Measurements from ENCODE around the gene ASB15. TPM values are rescaled to one million over a fixed set of nuclear protein-coding genes. Genes with fewer than 3 reads are reported as not detected.
"Not testable (repeated sequence)": the region's sequence is repeated elsewhere in the genome, so short reads cannot be mapped to it uniquely, and the experiment has no call there.

Gene ASB15
- total RNA-seq, 4 donors from 2014 or later: not detected

DNA sequence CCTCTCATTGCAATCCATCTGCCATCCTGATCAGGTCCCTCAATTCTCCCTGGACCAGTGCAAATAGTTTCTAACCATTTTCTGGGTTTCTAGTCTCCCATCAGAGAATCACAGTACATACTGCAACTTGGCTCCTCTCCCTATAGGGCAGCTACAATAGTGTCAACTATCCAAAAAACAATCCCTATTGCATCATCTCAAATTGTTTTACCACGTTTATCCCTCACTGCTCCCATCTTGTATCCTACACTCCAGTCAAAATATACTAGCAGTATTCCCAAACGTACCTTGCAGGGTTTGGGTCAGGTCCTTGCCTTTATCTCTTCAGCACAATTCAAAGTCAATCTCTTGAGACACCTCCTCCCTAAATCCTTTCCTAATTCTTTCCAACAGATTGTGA, 23.6 kb downstream of the ASB15 start:
- DNase-seq: no peak
- no peaks in the 10 kb centered on the region for H3K36me3 ChIP-seq
- no peak overlapping the region for H3K27ac ChIP-seq
- no peak overlapping the region for H3K4me3 ChIP-seq
- no peaks in the 10 kb centered on the region for H3K4me1 ChIP-seq
- TF ChIP-seq, protein P1, sequence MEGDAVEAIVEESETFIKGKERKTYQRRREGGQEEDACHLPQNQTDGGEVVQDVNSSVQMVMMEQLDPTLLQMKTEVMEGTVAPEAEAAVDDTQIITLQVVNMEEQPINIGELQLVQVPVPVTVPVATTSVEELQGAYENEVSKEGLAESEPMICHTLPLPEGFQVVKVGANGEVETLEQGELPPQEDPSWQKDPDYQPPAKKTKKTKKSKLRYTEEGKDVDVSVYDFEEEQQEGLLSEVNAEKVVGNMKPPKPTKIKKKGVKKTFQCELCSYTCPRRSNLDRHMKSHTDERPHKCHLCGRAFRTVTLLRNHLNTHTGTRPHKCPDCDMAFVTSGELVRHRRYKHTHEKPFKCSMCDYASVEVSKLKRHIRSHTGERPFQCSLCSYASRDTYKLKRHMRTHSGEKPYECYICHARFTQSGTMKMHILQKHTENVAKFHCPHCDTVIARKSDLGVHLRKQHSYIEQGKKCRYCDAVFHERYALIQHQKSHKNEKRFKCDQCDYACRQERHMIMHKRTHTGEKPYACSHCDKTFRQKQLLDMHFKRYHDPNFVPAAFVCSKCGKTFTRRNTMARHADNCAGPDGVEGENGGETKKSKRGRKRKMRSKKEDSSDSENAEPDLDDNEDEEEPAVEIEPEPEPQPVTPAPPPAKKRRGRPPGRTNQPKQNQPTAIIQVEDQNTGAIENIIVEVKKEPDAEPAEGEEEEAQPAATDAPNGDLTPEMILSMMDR (IDR thresholded peaks at IDR 0.05): no peak
- no peak for TF ChIP-seq POLR2A (IDR thresholded peaks at IDR 0.05)
- WGBS, 2 donors: 39 to 55% methylated on average over 2 of the region's 2 CpGs
- intact Hi-C loops (cut with DNase I): no loop called here
- no peaks in the 10 kb centered on the region for H3K9me3 ChIP-seq
- H3K27me3 ChIP-seq: no peaks in the 10 kb centered on the region

DNA sequence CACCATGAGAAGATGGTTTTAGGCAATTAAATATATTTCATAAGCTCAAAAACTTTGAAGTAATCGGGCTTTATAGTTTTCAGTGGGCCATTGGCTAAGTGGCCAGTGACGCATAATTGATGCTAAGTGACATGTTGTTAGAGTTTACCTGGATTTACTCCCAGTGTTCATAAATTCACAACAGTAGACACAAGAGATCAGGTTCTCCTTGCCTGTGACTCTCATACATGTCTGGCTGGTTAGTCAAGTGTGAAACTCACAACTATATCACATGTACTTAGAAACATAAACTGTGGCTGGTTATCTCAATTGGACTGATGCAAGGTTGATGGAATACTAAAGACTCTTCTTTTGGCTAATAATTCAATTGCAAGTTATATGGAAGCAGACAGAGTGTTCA, 26.2 kb downstream of the ASB15 start:
- Histone ChIP-seq H3K9me3 (no peaks in the 10 kb centered on the region), H3K27ac (no peak overlapping the region), H3K4me3 (no peak overlapping the region), H3K27me3 (no peaks in the 10 kb centered on the region), H3K36me3 (no peaks in the 10 kb centered on the region), H3K4me1 (no peaks in the 10 kb centered on the region)
- intact Hi-C loops (cut with DNase I): no loop called here
- no peak for DNase-seq
- 82 to 96% methylated on average over 2 of the region's 2 CpGs for WGBS, 2 donors
- TF ChIP-seq, protein P1 (IDR thresholded peaks at IDR 0.05): no peak
- no peak for TF ChIP-seq POLR2A (IDR thresholded peaks at IDR 0.05)

DNA sequence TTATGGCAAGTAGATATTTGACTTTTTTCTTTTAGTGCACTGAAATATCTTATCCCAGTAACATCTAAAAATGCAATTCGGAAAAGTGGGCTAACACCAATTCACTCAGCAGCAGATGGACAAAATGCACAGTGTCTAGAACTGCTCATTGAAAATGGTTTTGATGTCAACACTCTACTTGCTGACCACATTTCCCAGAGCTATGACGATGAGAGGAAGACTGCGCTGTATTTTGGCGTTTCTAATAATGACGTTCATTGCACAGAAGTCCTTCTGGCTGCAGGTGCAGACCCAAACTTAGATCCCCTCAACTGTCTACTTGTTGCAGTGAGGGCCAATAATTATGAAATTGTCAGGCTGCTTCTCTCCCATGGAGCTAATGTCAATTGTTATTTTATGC, 27.2 kb downstream of the ASB15 start:
- Histone ChIP-seq H3K4me3 (no peak overlapping the region), H3K27me3 (no peaks in the 10 kb centered on the region), H3K36me3 (no peaks in the 10 kb centered on the region), H3K27ac (no peak overlapping the region), H3K9me3 (no peaks in the 10 kb centered on the region), H3K4me1 (no peaks in the 10 kb centered on the region)
- no peak for TF ChIP-seq POLR2A (IDR thresholded peaks at IDR 0.05)
- TF ChIP-seq, protein P1 (IDR thresholded peaks at IDR 0.05): no peak
- no peak for DNase-seq
- intact Hi-C loops (cut with DNase I): no loop called here
- WGBS, 2 donors: 94 to 95% methylated on average over 5 of the region's 5 CpGs

DNA sequence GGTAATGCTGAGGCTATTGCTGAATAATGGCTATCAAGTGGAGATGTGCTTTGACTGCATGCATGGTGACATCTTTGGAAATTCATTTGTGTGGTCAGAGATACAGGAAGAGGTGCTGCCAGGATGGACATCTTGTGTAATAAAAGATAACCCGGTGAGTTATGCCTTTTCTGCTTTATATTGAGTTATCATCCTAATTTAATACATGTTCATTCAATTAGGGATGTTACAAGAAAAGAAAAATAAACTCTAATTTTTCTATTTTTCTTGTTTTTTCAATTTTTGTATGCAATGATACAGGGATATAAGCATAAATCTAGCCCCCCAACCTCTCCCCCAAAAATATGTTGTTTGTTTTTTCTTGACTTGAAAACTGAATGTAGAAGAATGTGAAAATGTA, 27.7 kb downstream of the ASB15 start:
- DNase-seq: no peak
- Histone ChIP-seq H3K4me1 (no peaks in the 10 kb centered on the region), H3K9me3 (no peaks in the 10 kb centered on the region), H3K36me3 (no peaks in the 10 kb centered on the region), H3K27me3 (no peaks in the 10 kb centered on the region), H3K4me3 (no peak overlapping the region), H3K27ac (no peak overlapping the region)
- intact Hi-C loops (cut with DNase I): no loop called here
- WGBS, 2 donors: 76 to 79% methylated on average over 1 of the region's 1 CpG
- no peak for TF ChIP-seq POLR2A (IDR thresholded peaks at IDR 0.05)

DNA sequence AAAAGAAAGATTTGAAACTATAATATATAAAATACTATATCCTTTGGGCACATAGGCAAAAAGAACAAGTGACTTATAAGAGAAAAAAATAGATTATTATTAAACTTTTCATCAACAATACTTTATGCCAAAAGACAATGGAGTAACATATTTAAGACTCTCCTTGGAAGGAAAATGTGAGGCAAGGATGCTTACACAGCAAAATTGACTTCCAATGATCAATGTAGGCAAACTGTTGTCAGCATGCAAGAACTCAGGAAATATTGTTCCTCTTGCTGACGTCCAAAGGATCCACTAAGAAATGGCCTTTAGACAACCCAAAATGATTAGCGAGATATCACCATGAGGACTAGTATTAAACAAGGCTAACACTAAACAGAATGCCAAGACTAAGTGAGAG, 31.2 kb downstream of the ASB15 start:
- intact Hi-C loops (cut with DNase I): no loop called here
- TF ChIP-seq, protein P1 (IDR thresholded peaks at IDR 0.05): no peak
- TF ChIP-seq POLR2A (IDR thresholded peaks at IDR 0.05): no peak
- Histone ChIP-seq H3K9me3 (no peaks in the 10 kb centered on the region), H3K4me1 (no peaks in the 10 kb centered on the region), H3K27ac (no peak overlapping the region), H3K4me3 (no peak overlapping the region), H3K27me3 (no peaks in the 10 kb centered on the region), H3K36me3 (no peaks in the 10 kb centered on the region)
- 51 to 76% methylated on average over 2 of the region's 2 CpGs for WGBS, 2 donors
- DNase-seq: no peak

DNA sequence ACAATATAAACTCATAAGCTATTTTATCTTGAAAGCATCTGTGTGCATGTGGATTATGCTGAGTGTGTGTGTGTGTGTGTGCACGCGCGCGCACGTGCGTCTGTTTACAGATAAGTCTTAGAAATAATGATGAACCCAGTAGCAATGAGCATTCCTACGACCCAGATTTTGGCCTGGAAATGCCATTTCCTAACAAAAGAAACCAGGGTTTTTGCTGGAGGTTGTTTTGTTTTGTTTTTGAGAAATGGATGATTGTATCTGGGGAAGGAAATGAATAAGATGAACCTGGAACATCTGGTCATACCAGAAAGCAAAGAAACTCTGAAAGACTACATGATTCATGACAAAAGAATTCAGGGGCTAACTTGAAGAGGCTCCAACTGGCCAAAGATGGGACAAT, 31.9 kb downstream of the ASB15 start:
- Histone ChIP-seq H3K36me3 (no peaks in the 10 kb centered on the region), H3K4me3 (no peak overlapping the region), H3K27ac (no peak overlapping the region), H3K4me1 (no peaks in the 10 kb centered on the region), H3K9me3 (no peaks in the 10 kb centered on the region), H3K27me3 (no peaks in the 10 kb centered on the region)
- intact Hi-C loops (cut with DNase I): no loop called here
- no peak for TF ChIP-seq POLR2A (IDR thresholded peaks at IDR 0.05)
- TF ChIP-seq, protein P1 (IDR thresholded peaks at IDR 0.05): no peak
- no peak for DNase-seq
- 57 to 68% methylated on average over 7 of the region's 7 CpGs for WGBS, 2 donors

DNA sequence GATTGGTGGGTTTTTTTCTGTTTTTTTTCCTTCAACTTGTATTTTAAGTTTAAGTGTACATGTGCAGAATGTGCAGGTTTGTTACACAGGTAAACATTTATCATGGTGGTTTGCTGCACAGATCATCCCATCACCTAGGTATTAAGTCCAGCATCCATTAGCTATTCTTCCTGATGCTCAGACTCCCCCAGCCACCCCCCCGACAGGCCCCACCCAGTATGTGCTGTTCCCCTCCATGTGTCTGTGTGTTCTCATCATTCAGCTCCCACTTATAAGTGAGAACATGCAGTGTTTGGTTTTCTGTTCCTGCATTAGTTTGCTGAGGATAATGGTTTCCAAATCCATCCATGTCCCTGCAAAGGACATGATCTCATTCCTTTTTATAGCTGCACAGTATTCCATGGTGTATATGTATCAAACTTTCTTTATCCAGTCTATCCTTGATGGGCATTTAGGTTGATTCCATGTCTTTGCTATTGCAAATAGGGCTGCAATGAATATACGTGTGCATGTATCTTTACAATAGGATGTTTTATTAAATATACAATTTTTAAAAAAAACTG, 32.5 kb downstream of the ASB15 start:
- H3K36me3 ChIP-seq; H3K4me3 ChIP-seq; H3K4me1 ChIP-seq; H3K9me3 ChIP-seq; DNase-seq; intact Hi-C loops (cut with DNase I); H3K27me3 ChIP-seq; H3K27ac ChIP-seq: not testable (repeated sequence)
- WGBS, 2 donors: 68 to 79% methylated on average over 1 to 2 of the region's 2 CpGs

Data from esophagus squamous epithelium (tissue), 5 donors.